ENCODE data around the gene P2RY14.

GRCh38 chr3:151165226-151165625 lies 113.1 kb downstream of the P2RY14 start:
- no peak for TF ChIP-seq POLR2AphosphoS5 (IDR thresholded peaks at IDR 0.05; ENCODE audit: low read depth, low read length)
- no peak for TF ChIP-seq REST (IDR thresholded peaks at IDR 0.05; ENCODE audit: insufficient read depth in 1 of 2, low read depth in 2 of 2, low read length in 2 of 2)
- TF ChIP-seq FOXP2 (optimal IDR thresholded peaks at IDR 0.05; ENCODE audit: borderline replicate concordance, extremely low read depth, extremely low read length, insufficient read depth) = no peak
